Muscle layer of duodenum (tissue), 2 donors: Measurements from ENCODE around the gene VSX2.
A peak's percentile ranks its signal among the peaks of the same experiment; 100 is the strongest.

Experiments used
- H3K27ac ChIP-seq: one replicate; pipeline ENCODE4 v1.7.0; 2013; ENCODE audit warnings: mild to moderate bottlenecking, low read length
- H3K27me3 ChIP-seq: one replicate; pipeline ENCODE4 v1.7.0; 2013; ENCODE audit warnings: low read depth, mild to moderate bottlenecking, control low read depth, low read length
- H3K36me3 ChIP-seq, 2 donors: one replicate each; pipeline ENCODE4 v1.7.0; 2013; ENCODE audit warnings: low read length in 2 of 2, control low read depth in 1 of 2, mild to moderate bottlenecking in 1 of 2; ENCODE audit not compliant: insufficient read depth in 2 of 2, control insufficient read depth in 1 of 2
- H3K4me1 ChIP-seq, 2 donors: one replicate each; pipeline ENCODE4 v1.7.0; 2013; ENCODE audit warnings: low read length in 2 of 2, mild to moderate bottlenecking in 2 of 2, control low read depth in 1 of 2, moderate library complexity in 1 of 2; ENCODE audit not compliant: insufficient read depth in 2 of 2, control insufficient read depth in 1 of 2
- H3K4me3 ChIP-seq, 2 donors: one replicate each; pipeline ENCODE4 v1.7.0; 2013; ENCODE audit warnings: low read length in 2 of 2, low read depth in 1 of 2, mild to moderate bottlenecking in 1 of 2
- H3K9me3 ChIP-seq, 2 donors: one replicate each; pipeline ENCODE4 v1.7.0; 2013; ENCODE audit warnings: low read length in 2 of 2, control low read depth in 1 of 2, mild to moderate bottlenecking in 1 of 2; ENCODE audit not compliant: control insufficient read depth in 1 of 2
- donor health status: healthy.

Gene VSX2

DNA sequence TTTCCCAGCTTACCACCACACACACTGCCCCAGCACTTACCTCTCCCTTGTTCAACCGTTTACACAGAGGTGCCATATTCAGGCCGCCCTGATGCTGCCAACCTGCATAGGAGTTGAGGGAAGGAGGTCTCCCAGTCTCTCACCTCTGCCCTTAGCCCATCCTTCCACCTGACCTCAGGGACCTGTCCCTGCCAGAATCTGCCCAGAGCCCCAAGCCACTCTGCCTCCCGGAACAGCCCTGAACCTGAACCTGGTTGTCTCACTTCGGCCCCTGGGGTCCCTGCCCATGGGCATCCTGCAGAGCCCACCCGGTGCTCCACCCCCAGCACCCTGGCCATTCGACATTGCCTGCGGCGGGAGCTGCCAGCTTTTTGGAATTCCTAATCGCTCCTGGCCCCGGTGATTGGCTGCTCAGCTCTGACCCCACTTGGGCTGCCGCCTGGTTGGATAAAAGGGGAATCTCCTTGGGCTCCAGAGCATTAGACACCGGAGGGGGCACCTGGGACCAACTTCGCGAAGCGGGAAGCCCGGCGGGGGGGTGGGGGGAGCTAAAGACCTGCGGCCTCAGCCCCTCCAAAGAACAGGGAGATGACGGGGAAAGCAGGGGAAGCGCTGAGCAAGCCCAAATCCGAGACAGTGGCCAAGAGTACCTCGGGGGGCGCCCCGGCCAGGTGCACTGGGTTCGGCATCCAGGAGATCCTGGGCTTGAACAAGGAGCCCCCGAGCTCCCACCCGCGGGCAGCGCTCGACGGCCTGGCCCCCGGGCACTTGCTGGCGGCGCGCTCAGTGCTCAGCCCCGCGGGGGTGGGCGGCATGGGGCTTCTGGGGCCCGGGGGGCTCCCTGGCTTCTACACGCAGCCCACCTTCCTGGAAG, at the start of gene VSX2:
Gene VSX2, plus strand, starts transcription at position 476 of the 874 bp plus-strand sequence. Its CDS starts 113 bp downstream, at position 589.
- Histone ChIP-seq H3K27me3 (peaks cover 70% of the 10 kb centered on the region), H3K4me1 (peaks cover 0 to 27% of the 10 kb centered on the region in 2 donors), H3K4me3 (peak within 1 kb of the TSS in 1 of 2 donors; percentile 59)

DNA sequence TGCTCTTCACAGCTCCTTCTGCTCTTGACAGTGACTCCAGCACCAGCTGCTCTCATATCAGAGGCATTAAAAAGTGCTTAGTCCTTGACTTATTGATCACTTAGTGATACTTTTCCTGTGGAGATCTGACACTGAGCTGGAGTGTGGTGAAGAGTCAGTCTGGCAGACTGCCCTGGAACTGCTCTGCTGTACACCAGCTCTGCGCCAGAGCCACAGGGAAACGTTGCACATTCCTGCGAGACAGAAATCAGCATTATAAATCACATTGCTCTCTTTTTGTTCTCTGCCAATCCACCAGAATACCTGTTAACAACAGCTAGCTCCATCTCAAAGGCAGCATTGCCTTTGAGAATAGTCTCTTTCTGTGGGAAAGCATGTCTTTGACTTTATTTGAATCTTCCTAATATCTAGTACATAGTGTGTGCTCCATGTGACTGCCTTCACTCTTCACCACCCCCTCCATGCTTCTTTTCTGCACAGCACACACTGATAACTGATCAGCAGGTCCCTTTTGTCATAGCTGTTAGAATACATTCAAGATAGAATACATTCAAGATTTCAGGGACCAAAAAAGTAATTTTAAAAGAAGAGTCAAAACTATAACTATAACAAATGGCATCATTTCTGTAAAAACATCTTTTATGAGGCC, 48.2 kb upstream of the VSX2 start:
- Histone ChIP-seq H3K9me3 (no peaks in the 10 kb centered on the region), H3K36me3 (no peaks in the 10 kb centered on the region), H3K4me3 (no peak overlapping the region), H3K4me1 (no peaks in the 10 kb centered on the region), H3K27ac (no peak overlapping the region), H3K27me3 (no peaks in the 10 kb centered on the region)

More for the DNA sequence above, at the start of gene VSX2:
- Histone ChIP-seq H3K36me3 (no peaks in the 10 kb centered on the region), H3K27ac (no peak within 1 kb of the TSS), H3K9me3 (no peaks in the 10 kb centered on the region)

DNA sequence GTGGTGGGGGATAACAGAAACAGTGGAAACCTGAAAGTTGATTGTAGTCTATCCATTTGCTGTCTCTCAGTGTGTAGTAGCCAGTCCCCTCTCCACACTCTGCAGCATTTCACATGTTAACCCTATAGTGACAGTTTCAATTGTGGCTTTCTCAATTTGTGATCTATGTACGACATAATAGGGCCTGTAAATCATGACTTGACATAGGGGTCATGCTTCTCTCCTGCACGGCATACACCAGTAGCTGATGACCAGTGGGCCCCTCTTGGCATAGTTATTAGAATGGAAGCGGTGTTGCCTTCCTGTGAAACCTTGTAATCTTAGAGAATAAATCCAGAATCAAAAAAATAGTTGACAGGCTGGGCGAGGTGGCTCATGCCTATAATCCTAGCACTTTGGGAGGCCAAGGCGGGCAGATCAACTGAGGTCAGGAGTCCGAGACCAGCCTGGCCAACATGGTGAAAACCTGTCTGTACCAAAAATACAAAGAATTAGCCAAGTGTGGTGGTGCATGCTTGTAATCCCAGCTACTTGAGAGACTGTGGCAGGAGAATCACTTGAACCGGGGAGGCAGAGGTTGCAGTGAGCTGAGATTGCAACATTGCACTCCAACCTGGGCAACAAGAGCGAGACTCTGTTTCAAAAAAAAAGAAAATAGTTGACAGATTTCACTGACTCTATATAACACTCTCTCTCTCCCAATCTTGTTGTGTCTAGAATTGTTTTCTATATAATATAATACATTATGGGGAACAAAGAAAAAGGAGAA, 44.6 kb upstream of the VSX2 start:
- Histone ChIP-seq H3K27ac (no peak overlapping the region), H3K4me1 (no peaks in the 10 kb centered on the region)

DNA sequence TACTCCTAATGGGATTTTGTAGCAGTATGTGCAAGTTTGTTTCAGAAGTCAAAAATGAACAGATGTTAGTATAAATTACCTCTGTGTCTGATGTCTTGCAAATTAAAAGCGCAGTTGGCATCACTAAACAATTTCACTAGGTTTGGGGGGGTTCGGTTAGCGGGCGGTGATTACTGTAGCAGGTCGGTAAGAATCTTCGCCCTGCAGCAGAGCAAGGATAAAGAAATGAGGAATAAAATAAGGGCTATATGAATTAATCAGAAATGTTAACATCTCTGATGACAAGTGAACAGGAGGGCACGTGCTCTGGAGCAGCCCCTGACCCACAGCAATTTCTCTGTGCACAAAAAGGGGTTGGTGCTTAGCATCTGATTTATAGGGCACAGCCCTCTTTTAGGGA, 43.6 kb upstream of the VSX2 start:
- Histone ChIP-seq H3K27ac (no peak overlapping the region), H3K27me3 (no peaks in the 10 kb centered on the region), H3K4me3 (no peak overlapping the region), H3K4me1 (no peaks in the 10 kb centered on the region), H3K36me3 (peaks cover 10% of the 10 kb centered on the region in 2 donors), H3K9me3 (no peaks in the 10 kb centered on the region)

More for the DNA sequence above, 44.6 kb upstream of the VSX2 start:
- Histone ChIP-seq H3K27me3 (no peaks in the 10 kb centered on the region), H3K9me3 (no peaks in the 10 kb centered on the region), H3K4me3 (no peak overlapping the region), H3K36me3 (peaks cover 9% of the 10 kb centered on the region in 2 donors)

DNA sequence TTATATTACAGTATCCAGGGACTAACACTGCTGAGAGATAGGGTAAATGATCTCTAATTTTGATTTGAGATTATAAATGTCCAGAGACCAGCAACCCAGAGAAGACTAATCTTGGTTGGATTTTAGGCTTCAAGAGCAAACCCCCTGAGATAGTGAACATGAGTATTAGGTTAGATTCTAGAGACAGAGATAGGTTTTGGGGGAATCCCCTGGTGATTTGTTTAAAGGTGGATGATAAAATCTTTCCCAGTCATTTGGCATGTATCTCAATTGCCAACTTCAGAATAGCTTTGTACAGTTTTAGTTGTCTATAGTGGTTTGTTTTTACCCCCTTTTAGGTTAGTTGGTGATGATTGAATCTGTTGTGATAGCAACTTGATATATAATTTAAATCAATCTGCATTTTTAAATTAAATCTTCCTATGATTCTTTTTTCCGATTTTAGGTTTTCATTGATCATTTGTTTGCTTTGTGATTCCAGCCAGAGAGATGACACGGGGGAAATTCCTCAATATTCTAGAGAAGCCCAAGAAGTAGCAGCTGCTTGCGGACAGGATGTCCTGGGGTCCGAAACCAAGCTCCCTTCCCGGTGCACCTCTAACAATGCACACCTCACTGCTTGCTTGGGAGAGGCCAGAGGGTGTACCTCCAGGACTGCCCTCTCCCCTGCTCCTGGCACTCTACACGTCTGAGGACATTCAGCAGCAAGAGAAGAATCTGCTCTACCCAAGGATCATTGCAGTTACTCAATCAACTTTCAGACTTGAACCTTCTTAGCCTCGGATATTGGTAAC, 40.6 kb upstream of the VSX2 start:
- Histone ChIP-seq H3K27ac (no peak overlapping the region), H3K9me3 (no peaks in the 10 kb centered on the region), H3K36me3 (peaks cover 17 to 25% of the 10 kb centered on the region in 2 donors), H3K4me1 (no peaks in the 10 kb centered on the region), H3K27me3 (no peaks in the 10 kb centered on the region), H3K4me3 (no peak overlapping the region)

DNA sequence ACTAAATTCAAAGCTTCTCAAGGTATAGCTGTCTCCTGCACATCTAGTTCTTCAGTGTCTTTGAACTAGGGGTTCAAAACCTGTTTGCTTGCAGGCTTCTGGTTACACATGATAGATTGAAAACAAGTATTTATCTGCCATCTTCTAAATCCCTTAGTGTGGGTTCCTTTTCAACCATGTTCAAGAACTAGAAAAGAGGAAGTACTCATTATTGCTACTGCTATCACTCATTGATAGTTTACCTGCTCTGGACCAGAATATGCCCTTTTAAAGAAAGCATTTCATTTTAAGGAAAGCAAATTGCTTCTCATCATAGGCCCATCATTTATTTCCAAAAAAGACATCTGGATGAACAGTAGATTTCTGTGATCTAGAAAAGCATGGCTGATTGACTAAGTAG, 37.1 kb upstream of the VSX2 start:
- Histone ChIP-seq H3K4me1 (no peaks in the 10 kb centered on the region), H3K9me3 (no peaks in the 10 kb centered on the region), H3K27me3 (no peaks in the 10 kb centered on the region), H3K4me3 (no peak overlapping the region), H3K36me3 (peaks cover 17 to 26% of the 10 kb centered on the region in 2 donors), H3K27ac (no peak overlapping the region)

DNA sequence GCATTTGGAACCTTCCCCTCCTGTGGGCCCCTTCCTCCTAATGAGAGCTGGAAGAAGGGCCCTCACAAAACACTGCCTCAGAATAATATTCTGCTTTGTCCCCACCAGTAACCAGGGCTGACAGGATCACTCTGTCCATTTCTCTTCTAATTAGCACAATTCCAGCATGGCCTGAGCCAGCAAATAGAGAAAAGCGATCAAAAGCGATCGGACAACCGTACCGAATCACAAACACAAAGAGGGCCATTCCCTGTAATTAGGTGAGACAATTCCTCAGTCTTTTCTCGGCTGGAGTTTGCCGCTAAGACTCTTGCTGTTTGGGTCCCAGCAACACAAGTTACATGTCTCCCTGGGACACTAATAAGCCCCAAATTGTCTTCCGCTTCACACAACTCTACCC, 35.6 kb upstream of the VSX2 start:
- Histone ChIP-seq H3K27ac (no peak overlapping the region), H3K9me3 (no peaks in the 10 kb centered on the region), H3K4me1 (no peaks in the 10 kb centered on the region), H3K36me3 (peaks cover 17 to 26% of the 10 kb centered on the region in 2 donors), H3K4me3 (no peak overlapping the region), H3K27me3 (no peaks in the 10 kb centered on the region)

DNA sequence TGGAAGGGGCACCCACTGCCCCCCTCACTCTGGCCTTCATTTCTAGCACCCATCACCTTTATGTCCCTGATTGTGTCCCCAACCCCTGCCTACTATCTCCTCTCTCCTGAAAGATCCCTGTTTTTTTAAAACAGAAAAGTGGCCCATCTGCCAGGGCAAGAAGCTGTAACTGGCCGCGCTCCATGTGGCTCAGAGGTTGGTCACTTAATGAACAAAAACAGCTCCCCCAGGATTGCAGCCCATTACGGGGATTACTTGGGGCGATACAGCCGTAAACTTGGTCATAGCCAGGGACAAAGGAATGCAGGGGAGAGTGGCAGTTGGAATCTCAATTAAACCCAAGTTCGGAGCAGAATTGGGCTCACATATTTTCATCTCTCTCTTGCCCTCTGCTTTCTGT, 34.8 kb upstream of the VSX2 start:
- Histone ChIP-seq H3K4me1 (no peaks in the 10 kb centered on the region), H3K4me3 (no peak overlapping the region), H3K27ac (no peak overlapping the region), H3K36me3 (peaks cover 10 to 19% of the 10 kb centered on the region in 2 donors), H3K9me3 (no peaks in the 10 kb centered on the region), H3K27me3 (no peaks in the 10 kb centered on the region)

DNA sequence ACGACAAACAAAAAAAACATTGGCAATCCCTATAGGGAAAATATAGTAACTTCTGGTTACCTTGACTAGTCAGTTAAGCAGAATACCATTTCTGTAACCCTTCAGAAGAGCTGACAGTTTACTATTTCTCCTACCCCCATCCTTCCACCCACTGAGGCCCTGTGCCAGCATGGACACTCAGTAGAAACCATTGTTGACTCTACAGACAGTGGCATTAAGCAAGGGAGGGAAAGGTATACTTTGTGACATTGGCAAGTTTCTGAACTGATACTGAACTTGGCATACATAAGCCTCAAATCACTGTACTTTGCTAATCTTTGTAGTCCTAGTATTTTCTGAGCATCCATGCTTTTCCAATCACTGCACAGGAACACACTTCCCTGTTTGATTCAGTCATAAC, 33.4 kb upstream of the VSX2 start:
- Histone ChIP-seq H3K27me3 (no peaks in the 10 kb centered on the region), H3K4me1 (no peaks in the 10 kb centered on the region), H3K36me3 (peaks cover 7 to 16% of the 10 kb centered on the region in 2 donors), H3K9me3 (no peaks in the 10 kb centered on the region), H3K4me3 (no peak overlapping the region), H3K27ac (no peak overlapping the region)

DNA sequence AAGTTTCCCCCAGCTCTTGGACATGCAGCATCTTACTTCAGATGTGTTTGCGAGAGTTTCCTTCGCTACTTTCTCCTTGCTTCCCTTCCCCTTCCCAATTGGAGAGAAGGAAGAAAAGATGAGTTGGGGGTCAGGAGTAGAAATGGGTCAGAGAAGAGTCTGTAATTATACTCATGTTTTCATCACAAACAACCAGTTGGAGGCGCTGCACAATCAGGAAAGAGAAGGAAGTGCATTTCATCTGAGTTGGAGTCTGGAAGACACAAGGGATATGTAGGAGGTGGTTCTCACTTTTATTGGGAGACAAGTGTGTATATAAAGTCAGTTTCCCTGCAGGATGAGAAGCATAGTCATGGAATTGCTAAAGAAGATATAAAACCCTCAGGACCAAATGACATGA, 31.3 kb upstream of the VSX2 start:
- Histone ChIP-seq H3K9me3 (no peaks in the 10 kb centered on the region), H3K27ac (no peak overlapping the region), H3K36me3 (peaks cover 4 to 8% of the 10 kb centered on the region in 2 donors), H3K4me3 (no peak overlapping the region), H3K27me3 (no peaks in the 10 kb centered on the region), H3K4me1 (no peaks in the 10 kb centered on the region)
